H1 (cell line): ENCODE results near the gene PDGFB. TPM values are rescaled to one million over a fixed set of nuclear protein-coding genes. Genes with fewer than 3 reads are reported as not detected.
A peak's percentile ranks its signal among the peaks of the same experiment; 100 is the strongest.

Experiments
- CTCF ChIA-PET: fragments of 300-600 bp; sonication (Branson Sonifier 250); formaldehyde crosslinking; loops from one replicate; lab custom pipeline; 2021; ENCODE audit not compliant: partially characterized antibody; lab: Charles Lee
- POLR2A ChIA-PET: fragments of 300-600 bp; sonication (Branson Sonifier 250); formaldehyde crosslinking; loops from one replicate; lab custom pipeline; 2021; ENCODE audit warnings: inconsistent platforms; ENCODE audit not compliant: partially characterized antibody; lab: Charles Lee
- DNase-seq, 2 experiments: peaks; one replicate each; pipeline versions ENCODE4 v3.0.0 to v3.0.0-alpha.2; 2010 to 2022; ENCODE audit warnings: low spot score in 2 of 2, low read depth in 1 of 2, mixed read lengths in 1 of 2
- FAIRE-seq: peaks from 2 replicates; lab custom pipeline; 2011; peaks lifted over from hg19 to GRCh38; lab: Jason Lieb, UNC
- H2AFZ ChIP-seq: 2 replicates; pipeline ENCODE4 v1.8.1; 2012; ENCODE audit warnings: low read length, inconsistent platforms
- H2AK5ac ChIP-seq: 2 replicates; pipeline ENCODE4 v1.6.1; 2013; ENCODE audit warnings: low read depth, low read length
- H2BK120ac ChIP-seq: replicated peaks from 2 replicates; pipeline ENCODE3; 2013; ENCODE audit warnings: low read depth, low read length, inconsistent platforms
- H2BK12ac ChIP-seq: 2 replicates; pipeline ENCODE4 v1.6.1; 2013; ENCODE audit warnings: low read depth, low read length
- H2BK15ac ChIP-seq: 2 replicates; pipeline ENCODE4 v1.6.1; 2013; ENCODE audit warnings: low read length
- H2BK20ac ChIP-seq: 2 replicates; pipeline ENCODE4 v1.6.1; 2013; ENCODE audit warnings: low read length
- H2BK5ac ChIP-seq: 2 replicates; pipeline ENCODE4 v1.6.1; 2013; ENCODE audit warnings: low read depth, low read length
- H3K14ac ChIP-seq: 2 replicates; pipeline ENCODE4 v1.6.1; 2013; ENCODE audit warnings: inconsistent platforms; ENCODE audit not compliant: insufficient read length
- H3K18ac ChIP-seq: 2 replicates; pipeline ENCODE4 v1.6.1; 2013; ENCODE audit warnings: low read length; ENCODE audit errors: extremely low read depth
- H3K23ac ChIP-seq: 2 replicates; pipeline ENCODE4 v1.6.1; 2013; ENCODE audit warnings: inconsistent platforms; ENCODE audit not compliant: insufficient read length
- H3K23me2 ChIP-seq: 2 replicates; pipeline ENCODE4 v1.6.1; 2013; ENCODE audit warnings: low read depth, low read length
- H3K27ac ChIP-seq: 2 replicates; pipeline ENCODE4 v1.6.1; 2011; ENCODE audit warnings: low read depth, low read length, inconsistent platforms
- H3K27me3 ChIP-seq, 4 experiments: replicated peaks in 1 of 4; 1 replicate in 1 of 4; 2 replicates in 3 of 4; pipeline versions ENCODE4 v1.6.1 to v1.8.1; 2011 to 2013; ENCODE audit warnings: low read length in 3 of 4, mild to moderate bottlenecking in 3 of 4, inconsistent platforms in 2 of 4, mixed read lengths in 2 of 4, moderate library complexity in 1 of 4; ENCODE audit not compliant: control insufficient read depth in 3 of 4, insufficient read depth in 3 of 4; ENCODE audit errors: extremely low read depth in 1 of 4
- H3K36me3 ChIP-seq, 4 experiments: 2 replicates each; pipeline versions ENCODE4 v1.6.1 to v1.8.1; 2011 to 2013; ENCODE audit warnings: mild to moderate bottlenecking in 4 of 4, low read length in 3 of 4, moderate library complexity in 2 of 4, control low read depth in 1 of 4, inconsistent platforms in 1 of 4; ENCODE audit not compliant: insufficient read depth in 4 of 4, control insufficient read depth in 2 of 4
- H3K4ac ChIP-seq: replicated peaks from 2 replicates; pipeline ENCODE3; 2013; ENCODE audit warnings: low read length, low read depth, mixed read lengths, inconsistent platforms; ENCODE audit not compliant: insufficient read length
- H3K4me1 ChIP-seq, 4 experiments: replicated peaks in 1 of 4; 1 replicate in 1 of 4; 2 replicates in 3 of 4; pipeline versions ENCODE4 v1.6.1 to v1.8.1; 2011 to 2013; ENCODE audit warnings: low read length in 3 of 4, inconsistent platforms in 2 of 4, mixed read lengths in 1 of 4; ENCODE audit not compliant: insufficient read depth in 4 of 4, control insufficient read depth in 3 of 4
- H3K4me2 ChIP-seq, 2 experiments: 2 replicates each; pipeline versions ENCODE4 v1.6.1 to v1.8.1; 2011 to 2013; ENCODE audit warnings: low read depth in 2 of 2, low read length in 2 of 2, control low read depth in 1 of 2, inconsistent platforms in 1 of 2, mild to moderate bottlenecking in 1 of 2; ENCODE audit not compliant: insufficient read depth in 1 of 2
- H3K4me3 ChIP-seq, 4 experiments: fragments of 200-600, 300-600 bp in 1 of 4; sonication (generic), shearing (Covaris generic), sonication (Bioruptor Twin) in 1 of 4; 2 replicates each; pipeline versions ENCODE4 v1.5.1 to v1.8.1; 2011 to 2016; ENCODE audit warnings: low read length in 4 of 4, low read depth in 3 of 4, control low read depth in 2 of 4, inconsistent platforms in 2 of 4, mild to moderate bottlenecking in 2 of 4, mixed read lengths in 1 of 4, moderate library complexity in 1 of 4; ENCODE audit not compliant: insufficient read depth in 2 of 4; ENCODE audit errors: extremely low read depth in 1 of 4
- H3K56ac ChIP-seq: replicated peaks from 2 replicates; pipeline ENCODE3; 2013; ENCODE audit warnings: low read depth, mild to moderate bottlenecking, mixed read lengths, low read length, inconsistent platforms; ENCODE audit not compliant: insufficient read length
- H3K79me1 ChIP-seq: 2 replicates; pipeline ENCODE4 v1.6.1; 2013; ENCODE audit warnings: low read depth, low read length, control low read depth
- H3K79me2 ChIP-seq, 2 experiments: 2 replicates each; pipeline versions ENCODE4 v1.6.1 to v1.8.1; 2012 to 2013; ENCODE audit warnings: low read length in 2 of 2, mild to moderate bottlenecking in 2 of 2, inconsistent platforms in 1 of 2; ENCODE audit not compliant: insufficient read depth in 2 of 2, control insufficient read depth in 1 of 2
- H3K9ac ChIP-seq, 4 experiments: replicated peaks in 1 of 4; 1 replicate in 1 of 4; 2 replicates in 3 of 4; pipeline versions ENCODE4 v1.6.1 to v1.8.1; 2011 to 2013; ENCODE audit warnings: low read depth in 3 of 4, low read length in 3 of 4, control low read depth in 2 of 4, mild to moderate bottlenecking in 2 of 4, moderate library complexity in 2 of 4, inconsistent platforms in 1 of 4; ENCODE audit errors: extremely low read depth in 1 of 4
- H3K9me3 ChIP-seq, 2 experiments: 2 replicates each; pipeline versions ENCODE4 v1.6.1 to v1.8.1; 2012 to 2013; ENCODE audit warnings: mild to moderate bottlenecking in 2 of 2, moderate library complexity in 2 of 2, control low read depth in 1 of 2, inconsistent platforms in 1 of 2, low read depth in 1 of 2, low read length in 1 of 2, mixed read lengths in 1 of 2; ENCODE audit not compliant: insufficient read depth in 2 of 2
- H4K20me1 ChIP-seq, 2 experiments: replicated peaks in 1 of 2; 2 replicates each; pipeline versions ENCODE3 to v1.8.1; 2011 to 2013; ENCODE audit warnings: inconsistent platforms in 2 of 2, low read length in 2 of 2, mild to moderate bottlenecking in 1 of 2; ENCODE audit not compliant: insufficient read depth in 2 of 2, control insufficient read depth in 1 of 2
- H4K5ac ChIP-seq: 2 replicates; pipeline ENCODE4 v1.6.1; 2013; ENCODE audit warnings: low read length, low read depth, mixed read lengths, inconsistent platforms; ENCODE audit not compliant: insufficient read length
- H4K8ac ChIP-seq: 2 replicates; pipeline ENCODE4 v1.8.0; 2013; ENCODE audit warnings: mild to moderate bottlenecking, moderate library complexity, low read length, inconsistent platforms; ENCODE audit not compliant: insufficient read depth; ENCODE audit errors: extremely low read depth
- H4K91ac ChIP-seq: replicated peaks from 2 replicates; pipeline ENCODE3; 2013; ENCODE audit warnings: low read length, mixed read lengths, inconsistent platforms; ENCODE audit not compliant: insufficient read length
- TEAD4 ChIP-seq: IDR thresholded peaks from 2 replicates; pipeline ENCODE4 v1.6.1; 2012; ENCODE audit warnings: low read depth, low read length, inconsistent platforms, mixed read lengths
- WGBS, 2 experiments: shearing (Covaris generic) in 1 of 2; methylation state at CpG; one replicate each; pipeline versions ENCODE4 v1.1.6 to v1.1.7; 2013 to 2015; ENCODE audit warnings: low lambda C conversion rate in 2 of 2, mixed read lengths in 2 of 2, inconsistent platforms in 1 of 2, low coverage in 1 of 2, missing lambda C conversion rate in 1 of 2; ENCODE audit not compliant: insufficient replicate concordance in 2 of 2, insufficient coverage in 1 of 2, insufficient read length in 1 of 2; ENCODE audit errors: extremely low coverage in 1 of 2, missing lambda C conversion rate in 1 of 2; 5-methylcytosine and 5-hydroxymethylcytosine counted together
- polyA plus RNA-seq, 7 experiments: library from polyadenylated mRNA; depleted of rRNA in 3 of 7; stranded (reverse) in 5 of 7; unstranded in 2 of 7; fragments of >200 nt in 5 of 7; fragments of 200-250 nt in 2 of 7; gene quantifications; 1 replicate in 5 of 7; 2 replicates in 1 of 7; 4 replicates in 1 of 7; pipeline versions ENCODE4 v1.2.1 to v1.2.3, GENCODE V29; 2011 to 2013; ENCODE audit warnings: missing spikeins in 2 of 7, mixed read lengths in 2 of 7
- total RNA-seq: library from RNA; stranded (reverse); fragmentation: NEBNext Ultra II Directional; extraction: Animal tissue kit (Norgen Biotek cat#: 25700); gene quantifications from 2 replicates; pipeline ENCODE4 v1.2.1, GENCODE V29; 2021
- TF ChIP-seq, protein P1 (sequence below): IDR thresholded peaks from 2 replicates; pipeline ENCODE4 v1.6.1; 2012; ENCODE audit warnings: inconsistent platforms

PDGFB gene
- total and polyA plus RNA-seq, 2 of the 8 experiments (the other 6 are each of a cell fraction or from before 2014, with no cell fraction given) = 3.9 to 8.5 TPM

DNA sequence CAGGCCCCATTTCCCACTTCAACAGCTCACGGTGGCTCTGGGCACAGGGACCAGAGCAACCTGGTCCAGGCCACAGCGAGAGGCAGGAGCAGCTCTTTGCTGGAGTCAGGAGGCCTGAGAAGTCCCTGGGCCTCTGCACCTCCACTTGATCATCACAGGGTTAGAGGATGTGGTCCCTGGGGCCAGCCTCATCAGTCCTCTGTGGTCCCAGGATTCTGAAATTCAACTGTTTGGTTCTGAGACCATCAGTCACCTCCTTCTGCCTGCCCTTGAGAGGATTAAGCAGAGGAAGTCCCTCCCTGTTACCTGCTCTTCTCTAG, 67.4 kb downstream of the PDGFB start:
- Histone ChIP-seq H4K8ac (peak overlapping the region; percentile 60; the same call in 1 of the 2 replicates), H2BK120ac (peak overlapping the region; percentile 35), H3K27me3 (no peaks in the 10 kb centered on the region), H3K4me3 (no peak overlapping the region), H2BK15ac (peak overlapping the region; percentile 94), H3K23me2 (no peaks in the 10 kb centered on the region; the same call in 1 of the 2 replicates), H3K27ac (peak overlapping the region; percentile 92; the same call in 1 of the 2 replicates), H4K91ac (peak overlapping the region; percentile 86), H3K4me1 (peaks cover 19 to 55% (median 48%) of the 10 kb centered on the region in 4 experiments), H2AFZ (no peak overlapping the region), H2BK5ac (peak overlapping the region; percentile 100), H2BK12ac (peak overlapping the region; percentile 100), H2AK5ac (peak overlapping the region; percentile 99), H3K9ac (peak overlapping the region in 1 of 4 experiments; percentile 31; a peak in 2 of 7 replicates), H3K56ac (no peak overlapping the region), H3K79me2 (no peaks in the 10 kb centered on the region), H3K23ac (no peak overlapping the region), H3K79me1 (no peaks in the 10 kb centered on the region), H3K4me2 (no peak overlapping the region), H3K18ac (peak overlapping the region; percentile 76), H3K4ac (peak overlapping the region; percentile 58), H3K14ac (no peak overlapping the region), H3K36me3 (no peaks in the 10 kb centered on the region), H2BK20ac (peak overlapping the region; percentile 100), H4K20me1 (no peaks in the 10 kb centered on the region), H4K5ac (no peak overlapping the region), H3K9me3 (no peaks in the 10 kb centered on the region)
- CTCF ChIA-PET = interaction anchor here (0.8 to 6.0 kb wide), 9 partner anchors 10 to 140 kb away, joined by 3 to 48 read pairs (median 5); no protein-coding TSS in a partner anchor
- FAIRE-seq = no peak
- POLR2A ChIA-PET = interaction anchor here (1.0 to 11.8 kb wide), 7 partner anchors 12 to 138 kb away, joined by 3 to 313 read pairs (median 8); partner anchors contain the start of gene RPL3
- no peak for TF ChIP-seq TEAD4
- TF ChIP-seq, protein P1, sequence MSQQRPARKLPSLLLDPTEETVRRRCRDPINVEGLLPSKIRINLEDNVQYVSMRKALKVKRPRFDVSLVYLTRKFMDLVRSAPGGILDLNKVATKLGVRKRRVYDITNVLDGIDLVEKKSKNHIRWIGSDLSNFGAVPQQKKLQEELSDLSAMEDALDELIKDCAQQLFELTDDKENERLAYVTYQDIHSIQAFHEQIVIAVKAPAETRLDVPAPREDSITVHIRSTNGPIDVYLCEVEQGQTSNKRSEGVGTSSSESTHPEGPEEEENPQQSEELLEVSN = 0 out of 2 replicates have a peak, but pooled peaks have one; percentile 3
- WGBS, 2 experiments = 62% methylated on average over 2 of the region's 2 CpGs; no CpG with 5 or more reads in 1 of the 2 experiments
- DNase-seq = no peak
